ENCODE measurements around the gene ANGPTL2. TPM values are rescaled to one million over a fixed set of nuclear protein-coding genes. Genes with fewer than 3 reads are reported as not detected.

ANGPTL2 gene
- total RNA-seq, 1 experiment from 2014 or later: 0.20 TPM

DNA sequence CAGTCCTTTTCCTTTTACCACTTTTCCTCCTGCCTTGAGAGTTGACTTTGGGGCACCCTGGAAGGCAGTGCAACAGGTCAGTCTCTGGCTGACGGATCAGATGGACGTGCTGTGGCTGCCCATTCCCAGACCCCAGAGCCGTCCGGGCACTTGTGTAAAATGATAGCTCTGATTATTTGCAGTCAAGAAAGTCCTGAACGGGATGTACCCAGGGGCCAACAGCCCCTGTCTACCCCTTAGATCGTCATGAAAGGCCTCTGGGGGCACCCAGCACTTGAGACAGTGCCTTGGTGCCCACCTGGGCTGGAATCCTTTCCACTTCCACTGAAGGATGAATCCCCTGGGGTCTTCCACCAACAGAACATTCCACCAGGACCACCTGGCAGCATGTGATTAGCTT lies 17.7 kb upstream of the ANGPTL2 start:
- TF ChIP-seq FOSL1 (IDR thresholded peaks at IDR 0.05; ENCODE audit: low read depth) (no peak), EZH2phosphoT487 (IDR thresholded peaks at IDR 0.05; ENCODE audit: borderline replicate concordance) (no peak), ELF1 (IDR thresholded peaks at IDR 0.05; ENCODE audit: borderline replicate concordance, low read depth) (no peak), POLR2A (IDR thresholded peaks at IDR 0.05; ENCODE audit: borderline replicate concordance, extremely low read depth, insufficient read depth, insufficient read length) (no peak), SIN3A (IDR thresholded peaks at IDR 0.05; ENCODE audit: low read depth) (no peak), SP1 (IDR thresholded peaks at IDR 0.05; ENCODE audit: low read depth) (no peak), CBX3 (IDR thresholded peaks at IDR 0.05; ENCODE audit: low read depth) (no peak), POLR2AphosphoS5 (IDR thresholded peaks at IDR 0.05; ENCODE audit: low read depth, low read length) (no peak), EGR1 (IDR thresholded peaks at IDR 0.05; ENCODE audit: low read depth) (no peak), RAD21 (IDR thresholded peaks at IDR 0.05; ENCODE audit: low read depth) (no peak), YY1 (IDR thresholded peaks at IDR 0.05; ENCODE audit: extremely low read depth, insufficient replicate concordance, low read depth, low read length) (no peak), JUND (IDR thresholded peaks at IDR 0.05) (no peak), ZFX (IDR thresholded peaks at IDR 0.05) (no peak), SRF (IDR thresholded peaks at IDR 0.05; ENCODE audit: low read depth) (no peak)
- TF ChIP-seq, protein P1, sequence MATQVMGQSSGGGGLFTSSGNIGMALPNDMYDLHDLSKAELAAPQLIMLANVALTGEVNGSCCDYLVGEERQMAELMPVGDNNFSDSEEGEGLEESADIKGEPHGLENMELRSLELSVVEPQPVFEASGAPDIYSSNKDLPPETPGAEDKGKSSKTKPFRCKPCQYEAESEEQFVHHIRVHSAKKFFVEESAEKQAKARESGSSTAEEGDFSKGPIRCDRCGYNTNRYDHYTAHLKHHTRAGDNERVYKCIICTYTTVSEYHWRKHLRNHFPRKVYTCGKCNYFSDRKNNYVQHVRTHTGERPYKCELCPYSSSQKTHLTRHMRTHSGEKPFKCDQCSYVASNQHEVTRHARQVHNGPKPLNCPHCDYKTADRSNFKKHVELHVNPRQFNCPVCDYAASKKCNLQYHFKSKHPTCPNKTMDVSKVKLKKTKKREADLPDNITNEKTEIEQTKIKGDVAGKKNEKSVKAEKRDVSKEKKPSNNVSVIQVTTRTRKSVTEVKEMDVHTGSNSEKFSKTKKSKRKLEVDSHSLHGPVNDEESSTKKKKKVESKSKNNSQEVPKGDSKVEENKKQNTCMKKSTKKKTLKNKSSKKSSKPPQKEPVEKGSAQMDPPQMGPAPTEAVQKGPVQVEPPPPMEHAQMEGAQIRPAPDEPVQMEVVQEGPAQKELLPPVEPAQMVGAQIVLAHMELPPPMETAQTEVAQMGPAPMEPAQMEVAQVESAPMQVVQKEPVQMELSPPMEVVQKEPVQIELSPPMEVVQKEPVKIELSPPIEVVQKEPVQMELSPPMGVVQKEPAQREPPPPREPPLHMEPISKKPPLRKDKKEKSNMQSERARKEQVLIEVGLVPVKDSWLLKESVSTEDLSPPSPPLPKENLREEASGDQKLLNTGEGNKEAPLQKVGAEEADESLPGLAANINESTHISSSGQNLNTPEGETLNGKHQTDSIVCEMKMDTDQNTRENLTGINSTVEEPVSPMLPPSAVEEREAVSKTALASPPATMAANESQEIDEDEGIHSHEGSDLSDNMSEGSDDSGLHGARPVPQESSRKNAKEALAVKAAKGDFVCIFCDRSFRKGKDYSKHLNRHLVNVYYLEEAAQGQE (IDR thresholded peaks at IDR 0.05; ENCODE audit: low read depth): no peak
- TF ChIP-seq, protein P2, sequence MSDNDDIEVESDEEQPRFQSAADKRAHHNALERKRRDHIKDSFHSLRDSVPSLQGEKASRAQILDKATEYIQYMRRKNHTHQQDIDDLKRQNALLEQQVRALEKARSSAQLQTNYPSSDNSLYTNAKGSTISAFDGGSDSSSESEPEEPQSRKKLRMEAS (IDR thresholded peaks at IDR 0.05): no peak
- TF ChIP-seq, protein P3, sequence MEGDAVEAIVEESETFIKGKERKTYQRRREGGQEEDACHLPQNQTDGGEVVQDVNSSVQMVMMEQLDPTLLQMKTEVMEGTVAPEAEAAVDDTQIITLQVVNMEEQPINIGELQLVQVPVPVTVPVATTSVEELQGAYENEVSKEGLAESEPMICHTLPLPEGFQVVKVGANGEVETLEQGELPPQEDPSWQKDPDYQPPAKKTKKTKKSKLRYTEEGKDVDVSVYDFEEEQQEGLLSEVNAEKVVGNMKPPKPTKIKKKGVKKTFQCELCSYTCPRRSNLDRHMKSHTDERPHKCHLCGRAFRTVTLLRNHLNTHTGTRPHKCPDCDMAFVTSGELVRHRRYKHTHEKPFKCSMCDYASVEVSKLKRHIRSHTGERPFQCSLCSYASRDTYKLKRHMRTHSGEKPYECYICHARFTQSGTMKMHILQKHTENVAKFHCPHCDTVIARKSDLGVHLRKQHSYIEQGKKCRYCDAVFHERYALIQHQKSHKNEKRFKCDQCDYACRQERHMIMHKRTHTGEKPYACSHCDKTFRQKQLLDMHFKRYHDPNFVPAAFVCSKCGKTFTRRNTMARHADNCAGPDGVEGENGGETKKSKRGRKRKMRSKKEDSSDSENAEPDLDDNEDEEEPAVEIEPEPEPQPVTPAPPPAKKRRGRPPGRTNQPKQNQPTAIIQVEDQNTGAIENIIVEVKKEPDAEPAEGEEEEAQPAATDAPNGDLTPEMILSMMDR (IDR thresholded peaks at IDR 0.05 in 2 of 3, conservative IDR thresholded peaks at IDR 0.05 in 1 of 3; ENCODE audit: borderline replicate concordance in 1 of 3, insufficient read depth in 1 of 3, low read depth in 2 of 3, low read length in 2 of 3): no peak
- TF ChIP-seq, protein P4, sequence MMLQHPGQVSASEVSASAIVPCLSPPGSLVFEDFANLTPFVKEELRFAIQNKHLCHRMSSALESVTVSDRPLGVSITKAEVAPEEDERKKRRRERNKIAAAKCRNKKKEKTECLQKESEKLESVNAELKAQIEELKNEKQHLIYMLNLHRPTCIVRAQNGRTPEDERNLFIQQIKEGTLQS (IDR thresholded peaks at IDR 0.05): no peak
- TF ChIP-seq, protein P5, sequence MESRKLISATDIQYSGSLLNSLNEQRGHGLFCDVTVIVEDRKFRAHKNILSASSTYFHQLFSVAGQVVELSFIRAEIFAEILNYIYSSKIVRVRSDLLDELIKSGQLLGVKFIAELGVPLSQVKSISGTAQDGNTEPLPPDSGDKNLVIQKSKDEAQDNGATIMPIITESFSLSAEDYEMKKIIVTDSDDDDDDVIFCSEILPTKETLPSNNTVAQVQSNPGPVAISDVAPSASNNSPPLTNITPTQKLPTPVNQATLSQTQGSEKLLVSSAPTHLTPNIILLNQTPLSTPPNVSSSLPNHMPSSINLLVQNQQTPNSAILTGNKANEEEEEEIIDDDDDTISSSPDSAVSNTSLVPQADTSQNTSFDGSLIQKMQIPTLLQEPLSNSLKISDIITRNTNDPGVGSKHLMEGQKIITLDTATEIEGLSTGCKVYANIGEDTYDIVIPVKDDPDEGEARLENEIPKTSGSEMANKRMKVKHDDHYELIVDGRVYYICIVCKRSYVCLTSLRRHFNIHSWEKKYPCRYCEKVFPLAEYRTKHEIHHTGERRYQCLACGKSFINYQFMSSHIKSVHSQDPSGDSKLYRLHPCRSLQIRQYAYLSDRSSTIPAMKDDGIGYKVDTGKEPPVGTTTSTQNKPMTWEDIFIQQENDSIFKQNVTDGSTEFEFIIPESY (IDR thresholded peaks at IDR 0.05; ENCODE audit: extremely low read depth, insufficient replicate concordance, low read length): no peak
- H3K27me3 ChIP-seq (ENCODE audit: insufficient read depth, low read length): no peaks in the 10 kb centered on the region
- H3K9me3 ChIP-seq (ENCODE audit: control insufficient read depth in 1 of 2, insufficient read depth in 1 of 2, low read depth in 1 of 2, low read length in 2 of 2): no peaks in the 10 kb centered on the region
- intact Hi-C loops (cut with micrococcal nuclease): no loop called here
- RAD21 ChIA-PET (ENCODE audit: low non-redundant PET in 1 of 2, low total read pairs in 2 of 2, uncharacterized antibody in 2 of 2, unreplicated experiment in 2 of 2): no interaction called here
- POLR2A ChIA-PET: no interaction called here
- H3K79me2 ChIP-seq (ENCODE audit: insufficient read depth, low read length): no peaks in the 10 kb centered on the region
- no peak overlapping the region for H2AFZ ChIP-seq (ENCODE audit: low read depth, low read length, poor library complexity, severe bottlenecking)
- H3K4me2 ChIP-seq (ENCODE audit: low read length): no peak overlapping the region
- no peaks in the 10 kb centered on the region for H3K9me2 ChIP-seq (ENCODE audit: insufficient read depth)
- no peaks in the 10 kb centered on the region for H4K20me1 ChIP-seq (ENCODE audit: insufficient read depth)
- H3K27ac ChIP-seq (ENCODE audit: low read depth, low read length): no peak overlapping the region
- H3K36me3 ChIP-seq (ENCODE audit: control insufficient read depth in 1 of 2, insufficient read depth in 2 of 2, low read length in 2 of 2): no peaks in the 10 kb centered on the region
- ATAC-seq (no peak), DNase-seq (ENCODE audit: low read depth, low spot score) (no peak)
- no peaks in the 10 kb centered on the region for H3K4me1 ChIP-seq (ENCODE audit: control insufficient read depth in 1 of 2, insufficient read depth in 2 of 2, low read length in 2 of 2)
- CTCF ChIA-PET: no interaction called here
- BruUV-seq (replicated peaks): no TSS peak
- no peak overlapping the region for H3K9ac ChIP-seq (ENCODE audit: low read length)
- no peak overlapping the region for H3K4me3 ChIP-seq (replicated peaks in 1 of 2; ENCODE audit: low read depth in 1 of 2, low read length in 2 of 2)

Measured in HCT116 (cell line).